Breast epithelium (tissue), 4 donors: ENCODE data around the gene EFHD2. TPM values are rescaled to one million over a fixed set of nuclear protein-coding genes. Genes with fewer than 3 reads are reported as not detected.

Source experiments
- DNase-seq, 2 donors: peaks; one replicate each; pipeline ENCODE4 v3.0.0-alpha.2; 2019; ENCODE audit warnings: low spot score in 2 of 2
- H3K27ac ChIP-seq, 2 donors: fragments of 200-600 bp; sonication (generic) in 1 of 2; one replicate each; pipeline ENCODE4 v1.5.1; 2016 to 2019; ENCODE audit warnings: mild to moderate bottlenecking in 1 of 2
- H3K27me3 ChIP-seq, 2 donors: fragments of 200-600 bp; sonication (generic) in 1 of 2; one replicate each; pipeline versions ENCODE4 v1.5.1 to v1.6.0; 2017 to 2019; ENCODE audit warnings: control low read depth in 1 of 2, mild to moderate bottlenecking in 1 of 2
- H3K36me3 ChIP-seq: fragments of 200-600 bp; one replicate; pipeline ENCODE4 v1.5.1; 2019
- H3K4me1 ChIP-seq, 2 donors: fragments of 200-600 bp; sonication (generic); one replicate each; pipeline ENCODE4 v1.5.1; 2016 to 2019; ENCODE audit warnings: control low read depth in 1 of 2
- H3K4me3 ChIP-seq, 3 donors: fragments of 200-600 bp; sonication (generic); 1 replicate in 2 of 3; 2 replicates in 1 of 3; pipeline ENCODE4 v1.5.1; 2016 to 2019; ENCODE audit warnings: mild to moderate bottlenecking in 3 of 3, moderate library complexity in 2 of 3
- H3K9me3 ChIP-seq, 2 donors: fragments of 200-600 bp; sonication (generic) in 1 of 2; one replicate each; pipeline ENCODE4 v1.5.1; 2016 to 2019; ENCODE audit warnings: control low read depth in 1 of 2
- POLR2A ChIP-seq: fragments of 450-650 bp; IDR thresholded peaks from one replicate; pipeline ENCODE4 v1.6.1; 2016; ENCODE audit warnings: antibody characterized with exemption, mild to moderate bottlenecking, moderate library complexity
- POLR2AphosphoS5 ChIP-seq, 3 donors: sonication (generic); formaldehyde crosslinking; IDR thresholded peaks; one replicate each; pipeline ENCODE4 v1.6.1; 2017; ENCODE audit warnings: antibody characterized with exemption in 3 of 3
- intact Hi-C: fragments of 100-400 bp; cut with DNase I; formaldehyde crosslinking; loops from one replicate; pipeline ENCODE4 v1.15.1; 2023; ENCODE audit warnings: low total_unique reads
- total RNA-seq, 3 donors: library from RNA; depleted of rRNA; stranded (reverse); fragments of >200 nt; gene quantifications; one replicate each; pipeline ENCODE4 v1.1.0, GENCODE V29; 2016
- TF ChIP-seq, protein P1 (sequence below), 3 donors: fragments of 450-650 bp; IDR thresholded peaks; one replicate each; pipeline ENCODE4 v1.5.1; 2016 to 2017; ENCODE audit warnings: antibody characterized with exemption in 3 of 3, mild to moderate bottlenecking in 3 of 3, moderate library complexity in 3 of 3

The EFHD2 gene
- total RNA-seq, 3 donors from 2014 or later: 24.9 to 43.9 (median 32.8) TPM

DNA sequence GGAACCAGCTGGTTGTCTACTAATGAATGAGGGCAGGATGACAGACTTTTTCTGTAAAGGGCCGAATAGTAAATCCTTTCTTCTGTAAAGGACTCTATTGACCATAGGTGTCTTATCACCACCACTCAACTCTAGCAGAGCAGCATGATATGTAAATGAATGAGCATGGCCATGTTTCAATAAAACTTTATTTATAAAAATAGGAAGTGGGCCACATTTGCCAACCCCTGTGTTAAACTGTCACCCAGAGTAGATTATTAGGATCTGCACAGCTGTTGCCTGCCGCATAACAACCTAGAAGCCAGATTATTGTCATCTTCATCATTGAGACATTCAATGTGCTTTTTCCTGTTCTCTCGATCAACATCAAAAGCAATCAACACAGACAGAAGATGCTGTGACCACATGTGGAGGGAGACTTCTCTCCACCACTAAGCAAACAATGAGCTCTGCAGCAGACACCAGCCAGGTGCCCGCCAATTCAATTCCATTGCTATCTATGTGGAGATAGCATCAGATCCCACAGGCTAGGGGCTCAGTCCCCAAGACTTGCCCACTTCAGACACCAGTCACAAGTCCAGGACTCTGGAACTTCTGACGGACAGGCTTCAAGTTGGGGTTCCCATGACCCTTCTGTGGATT, 6.8 kb upstream of the EFHD2 start:
- Histone ChIP-seq H3K27me3 (no peaks in the 10 kb centered on the region), H3K36me3 (no peaks in the 10 kb centered on the region), H3K4me1 (no peaks in the 10 kb centered on the region), H3K4me3 (no peak overlapping the region), H3K27ac (no peak overlapping the region), H3K9me3 (peaks cover 6 to 11% of the 10 kb centered on the region in 2 donors)
- TF ChIP-seq POLR2AphosphoS5 (IDR thresholded peaks at IDR 0.05) (no peak), POLR2A (no peak)
- TF ChIP-seq, protein P1, sequence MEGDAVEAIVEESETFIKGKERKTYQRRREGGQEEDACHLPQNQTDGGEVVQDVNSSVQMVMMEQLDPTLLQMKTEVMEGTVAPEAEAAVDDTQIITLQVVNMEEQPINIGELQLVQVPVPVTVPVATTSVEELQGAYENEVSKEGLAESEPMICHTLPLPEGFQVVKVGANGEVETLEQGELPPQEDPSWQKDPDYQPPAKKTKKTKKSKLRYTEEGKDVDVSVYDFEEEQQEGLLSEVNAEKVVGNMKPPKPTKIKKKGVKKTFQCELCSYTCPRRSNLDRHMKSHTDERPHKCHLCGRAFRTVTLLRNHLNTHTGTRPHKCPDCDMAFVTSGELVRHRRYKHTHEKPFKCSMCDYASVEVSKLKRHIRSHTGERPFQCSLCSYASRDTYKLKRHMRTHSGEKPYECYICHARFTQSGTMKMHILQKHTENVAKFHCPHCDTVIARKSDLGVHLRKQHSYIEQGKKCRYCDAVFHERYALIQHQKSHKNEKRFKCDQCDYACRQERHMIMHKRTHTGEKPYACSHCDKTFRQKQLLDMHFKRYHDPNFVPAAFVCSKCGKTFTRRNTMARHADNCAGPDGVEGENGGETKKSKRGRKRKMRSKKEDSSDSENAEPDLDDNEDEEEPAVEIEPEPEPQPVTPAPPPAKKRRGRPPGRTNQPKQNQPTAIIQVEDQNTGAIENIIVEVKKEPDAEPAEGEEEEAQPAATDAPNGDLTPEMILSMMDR (IDR thresholded peaks at IDR 0.05): no peak
- intact Hi-C loops: no loop called here
- DNase-seq: no peak

DNA sequence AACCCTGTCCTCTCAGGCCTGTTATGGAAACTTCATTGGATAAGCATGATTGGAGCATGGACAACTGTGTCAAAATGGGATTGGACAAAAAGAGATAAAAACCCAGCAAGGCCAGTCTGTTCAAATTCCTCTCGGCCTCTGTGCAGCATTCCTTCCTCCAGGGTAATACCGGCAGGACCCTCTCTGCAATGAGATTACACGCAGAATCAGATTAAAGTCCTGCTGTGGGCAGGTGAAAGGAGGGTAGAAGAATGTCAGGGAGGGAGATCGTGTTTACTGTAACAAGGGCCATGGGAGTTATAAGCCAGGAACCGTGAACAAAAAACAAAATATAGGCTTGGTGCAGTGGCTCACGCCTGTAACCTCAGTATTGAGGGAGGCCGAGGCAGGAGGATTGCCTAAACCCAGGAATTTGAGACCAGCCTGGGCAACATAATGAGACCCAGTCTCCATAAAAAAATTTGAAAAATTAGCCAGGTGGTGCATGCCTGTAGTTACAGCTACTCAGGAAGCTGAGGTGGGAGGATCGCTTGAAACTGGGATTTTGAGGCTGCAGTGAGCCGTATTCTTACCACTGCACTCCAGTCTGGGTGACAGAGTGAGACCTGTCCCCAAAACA, 5.6 kb upstream of the EFHD2 start:
- H3K4me1 ChIP-seq: no peaks in the 10 kb centered on the region
- intact Hi-C loops: no loop called here
- H3K4me3 ChIP-seq: no peak overlapping the region
- peaks cover 6 to 11% of the 10 kb centered on the region in 2 donors for H3K9me3 ChIP-seq
- no peak overlapping the region for H3K27ac ChIP-seq
- no peak for DNase-seq
- no peaks in the 10 kb centered on the region for H3K27me3 ChIP-seq
- TF ChIP-seq, protein P1 (IDR thresholded peaks at IDR 0.05): no peak
- TF ChIP-seq POLR2A (no peak), POLR2AphosphoS5 (IDR thresholded peaks at IDR 0.05) (no peak)
- H3K36me3 ChIP-seq: no peaks in the 10 kb centered on the region

DNA sequence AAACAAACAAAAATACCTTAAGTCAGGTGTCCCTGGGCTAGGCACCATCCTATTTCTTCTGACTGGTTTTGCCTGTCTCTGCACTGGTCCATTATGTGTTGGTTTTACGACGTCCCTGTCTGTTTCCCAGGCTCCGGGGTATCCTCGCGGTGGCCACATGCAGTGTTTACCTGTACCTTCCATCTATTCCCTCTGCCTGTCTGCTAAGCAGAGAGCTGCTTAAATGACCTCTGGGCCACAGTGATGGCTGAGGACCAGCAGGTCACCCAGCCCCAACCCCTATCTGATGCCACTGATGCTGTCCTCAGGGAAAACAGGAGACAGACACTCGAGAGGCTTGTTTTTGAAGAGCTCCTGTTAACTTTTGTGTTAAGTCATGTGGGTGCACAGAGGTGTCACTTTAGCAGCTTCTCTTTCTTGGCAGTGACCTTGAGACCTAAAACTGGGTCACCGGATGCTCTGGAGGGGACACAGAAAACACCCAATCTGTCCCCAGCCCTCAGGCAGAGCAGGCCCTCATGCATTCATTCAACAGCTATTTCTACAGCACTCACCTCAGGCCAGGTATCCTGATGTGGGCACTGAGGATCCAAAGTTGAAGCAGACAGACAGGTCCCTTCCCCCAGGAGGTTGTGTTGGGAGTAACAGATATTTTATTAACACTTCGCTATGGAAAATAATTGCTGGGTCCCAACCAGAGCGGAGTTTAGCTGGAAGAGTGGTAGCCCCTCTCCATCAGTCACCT, 4.4 kb upstream of the EFHD2 start:
- TF ChIP-seq, protein P1 (IDR thresholded peaks at IDR 0.05): no peak
- no peak for TF ChIP-seq POLR2A
- H3K9me3 ChIP-seq: no peaks in the 10 kb centered on the region
- no peaks in the 10 kb centered on the region for H3K4me1 ChIP-seq
- H3K36me3 ChIP-seq: no peaks in the 10 kb centered on the region
- intact Hi-C loops: no loop called here
- H3K27me3 ChIP-seq: no peaks in the 10 kb centered on the region
- no peak for DNase-seq
- no peak overlapping the region for H3K27ac ChIP-seq
- no peak overlapping the region for H3K4me3 ChIP-seq

DNA sequence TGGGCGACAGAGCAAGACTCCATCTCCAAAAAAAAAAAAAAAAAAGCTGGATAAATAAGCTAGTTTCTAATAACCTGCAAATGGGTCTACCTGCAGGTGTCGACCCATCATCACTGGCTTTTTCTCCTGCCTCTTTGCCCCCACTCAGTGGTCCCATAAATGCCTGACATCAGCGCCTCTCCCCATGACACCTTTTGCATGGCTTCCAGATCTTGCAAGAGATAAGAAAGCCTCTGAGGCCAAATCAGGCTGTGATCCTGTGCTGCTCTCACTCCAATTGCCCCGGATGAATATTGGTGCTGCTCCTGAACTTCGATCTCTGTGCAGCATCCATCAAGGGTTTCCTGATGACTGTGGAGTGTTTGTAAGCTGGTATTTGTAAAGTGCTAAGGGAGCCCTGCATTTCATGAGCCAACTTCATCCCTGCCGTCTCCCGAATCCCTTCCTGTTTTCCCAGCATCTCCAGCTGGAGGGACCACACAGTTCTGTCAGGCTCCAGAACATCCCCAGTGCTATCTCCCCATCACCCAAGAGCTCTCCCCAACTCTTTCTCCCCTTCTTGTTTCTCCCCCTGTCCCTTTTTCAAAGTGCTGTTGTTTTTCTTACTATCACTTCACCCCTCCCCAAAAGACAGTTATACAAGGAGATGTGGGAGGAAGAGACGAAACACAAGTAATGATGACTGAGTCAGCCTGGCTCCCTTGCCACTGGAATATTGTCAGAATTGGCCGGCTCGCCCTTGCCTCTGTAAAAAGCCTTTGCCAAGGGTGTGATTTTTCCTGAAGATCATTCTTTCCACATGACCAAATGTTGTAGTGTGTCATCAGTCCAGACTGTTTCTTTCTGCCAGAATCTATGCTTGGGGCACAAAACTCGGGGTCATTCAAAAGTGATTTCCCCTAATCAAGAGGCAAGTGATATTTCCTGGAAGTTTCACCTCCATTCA, 2.8 kb upstream of the EFHD2 start:
- H3K4me3 ChIP-seq: no peak overlapping the region
- H3K27me3 ChIP-seq: no peaks in the 10 kb centered on the region
- H3K4me1 ChIP-seq: peaks cover 0 to 4% of the 10 kb centered on the region in 2 donors
- peak overlapping the region; percentile 38 to 45 for H3K27ac ChIP-seq
- intact Hi-C loops: no loop called here
- H3K9me3 ChIP-seq: no peaks in the 10 kb centered on the region
- TF ChIP-seq POLR2AphosphoS5 (IDR thresholded peaks at IDR 0.05) (peak in 1 of 3 donors; percentile 16), POLR2A (no peak)
- TF ChIP-seq, protein P1 (IDR thresholded peaks at IDR 0.05): no peak
- H3K36me3 ChIP-seq: no peaks in the 10 kb centered on the region
- DNase-seq: no peak
